H7 (cell line): ENCODE results near the gene CLSTN2. TPM values are rescaled to one million over a fixed set of nuclear protein-coding genes. Genes with fewer than 3 reads are reported as not detected.

Experiments used
- DNase-seq: peaks from one replicate; pipeline ENCODE4 v3.0.0; 2012
- H3K27me3 ChIP-seq: 2 replicates; pipeline ENCODE4 v1.6.0; 2011; ENCODE audit warnings: mild to moderate bottlenecking, low read length; ENCODE audit not compliant: control insufficient read depth, insufficient read depth
- H3K36me3 ChIP-seq: replicated peaks from 2 replicates; pipeline ENCODE4 v1.5.1; 2011; ENCODE audit warnings: low read length; ENCODE audit not compliant: control insufficient read depth, insufficient read depth
- H3K4me3 ChIP-seq: 2 replicates; pipeline ENCODE4 v1.5.1; 2011; ENCODE audit warnings: low read depth, mild to moderate bottlenecking, control low read depth, low read length, moderate library complexity; ENCODE audit not compliant: insufficient read depth
- total RNA-seq: library from RNA; depleted of rRNA; stranded (reverse); fragments of >200 nt; shearing (Covaris generic); gene quantifications from 2 replicates; pipeline ENCODE4 v1.2.3, GENCODE V29; 2014

CLSTN2 gene
- total RNA-seq, 1 experiment from 2014 or later: 0.10 TPM

DNA sequence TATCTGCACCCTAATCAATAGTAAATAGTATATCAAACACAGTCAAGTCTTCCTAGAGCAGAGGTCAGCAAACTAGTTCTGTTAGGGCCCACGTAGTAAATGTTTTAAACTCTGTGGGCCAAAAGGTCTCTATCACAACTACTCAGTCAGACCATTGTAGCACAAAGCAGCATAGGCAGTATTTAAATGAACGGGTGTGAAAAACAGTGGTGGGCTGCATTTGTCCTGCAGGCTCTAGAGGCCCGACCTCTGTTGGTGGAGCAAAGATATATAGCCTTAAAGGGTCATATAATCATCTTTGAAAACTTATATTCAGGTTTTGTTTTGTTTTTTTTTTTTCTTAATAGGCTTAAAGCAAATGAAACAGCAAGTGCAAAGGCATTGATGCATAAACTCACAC is 416.5 kb downstream of the CLSTN2 start:
- H3K4me3 ChIP-seq: no peak overlapping the region
- H3K27me3 ChIP-seq: no peaks in the 10 kb centered on the region
- peak; percentile 15 for DNase-seq
- H3K36me3 ChIP-seq: no peaks in the 10 kb centered on the region

DNA sequence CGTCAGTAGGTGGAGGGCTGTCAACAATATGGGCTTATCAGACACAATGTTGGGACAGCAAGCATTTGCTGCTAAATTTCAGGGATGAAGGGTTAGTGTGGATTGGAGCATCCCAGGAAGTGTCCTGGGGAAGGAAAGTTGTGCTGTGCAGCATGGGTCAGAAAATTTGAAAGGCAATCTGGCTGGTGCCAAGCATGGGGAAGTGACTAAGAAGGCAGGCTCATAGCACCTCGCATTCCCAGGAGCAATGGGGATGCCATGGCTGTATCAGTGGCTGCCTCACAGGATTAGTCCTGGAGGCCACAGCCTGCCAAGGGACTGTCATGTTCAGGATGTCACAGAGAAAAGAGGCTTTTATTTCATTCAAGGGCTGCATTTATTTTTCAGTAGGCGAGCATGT is 420.5 kb downstream of the CLSTN2 start:
- no peaks in the 10 kb centered on the region for H3K27me3 ChIP-seq
- no peak for DNase-seq
- no peaks in the 10 kb centered on the region for H3K36me3 ChIP-seq
- no peak overlapping the region for H3K4me3 ChIP-seq

DNA sequence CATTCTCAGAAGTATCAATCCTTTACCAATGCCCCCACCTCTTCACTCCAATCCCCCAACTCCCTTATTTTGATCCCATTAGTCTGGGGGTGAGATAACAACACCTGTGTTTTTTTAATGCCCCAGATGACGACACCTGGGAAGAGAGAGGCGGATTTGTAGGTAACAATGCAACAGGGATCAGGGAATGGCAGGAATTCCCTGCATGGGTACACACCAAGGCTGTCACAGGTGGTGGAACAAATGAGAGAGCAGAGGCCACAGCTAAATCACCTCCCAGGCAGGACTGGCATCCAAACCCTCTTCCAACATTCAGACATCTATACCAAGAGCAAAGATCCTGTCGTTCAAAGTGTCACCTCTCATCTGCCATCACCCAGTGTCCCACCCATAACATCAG is 423.7 kb downstream of the CLSTN2 start:
- no peaks in the 10 kb centered on the region for H3K27me3 ChIP-seq
- no peak for DNase-seq
- H3K4me3 ChIP-seq: no peak overlapping the region
- no peaks in the 10 kb centered on the region for H3K36me3 ChIP-seq

DNA sequence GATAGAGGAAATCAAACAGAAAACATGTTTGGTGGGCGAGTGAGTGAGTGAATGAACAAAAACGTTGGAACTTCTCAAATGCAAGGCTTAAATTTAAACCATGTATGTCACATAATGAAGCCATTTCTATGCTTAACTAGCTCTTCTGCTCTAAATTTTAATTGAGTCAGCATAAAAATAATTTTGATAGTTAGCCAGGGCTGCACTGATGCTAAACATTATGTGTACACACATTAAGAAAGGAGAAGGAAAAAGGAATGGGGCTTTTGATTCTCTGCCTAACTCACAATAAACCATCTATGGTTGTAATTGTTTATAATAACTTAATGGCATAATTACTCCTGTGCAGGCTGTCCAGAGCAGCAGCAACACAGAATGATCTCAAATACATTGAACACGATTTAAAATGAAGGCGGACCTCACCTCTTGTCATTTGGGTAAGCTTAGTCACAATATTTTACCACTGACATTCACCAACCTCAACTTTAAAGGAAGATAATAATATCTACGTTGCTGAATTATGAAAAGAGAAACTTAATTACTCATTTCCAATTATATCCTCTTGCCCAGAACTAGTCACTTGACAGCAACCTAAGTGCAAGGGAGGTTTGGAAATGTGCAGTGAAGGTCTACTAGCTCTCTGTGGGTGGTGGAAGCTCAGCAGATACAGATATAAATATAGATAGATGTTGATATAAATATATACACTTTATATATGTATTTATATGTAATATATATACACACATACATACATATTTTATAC is 424.4 kb downstream of the CLSTN2 start:
- no peak overlapping the region for H3K4me3 ChIP-seq
- no peaks in the 10 kb centered on the region for H3K27me3 ChIP-seq
- H3K36me3 ChIP-seq: no peaks in the 10 kb centered on the region
- DNase-seq: no peak

DNA sequence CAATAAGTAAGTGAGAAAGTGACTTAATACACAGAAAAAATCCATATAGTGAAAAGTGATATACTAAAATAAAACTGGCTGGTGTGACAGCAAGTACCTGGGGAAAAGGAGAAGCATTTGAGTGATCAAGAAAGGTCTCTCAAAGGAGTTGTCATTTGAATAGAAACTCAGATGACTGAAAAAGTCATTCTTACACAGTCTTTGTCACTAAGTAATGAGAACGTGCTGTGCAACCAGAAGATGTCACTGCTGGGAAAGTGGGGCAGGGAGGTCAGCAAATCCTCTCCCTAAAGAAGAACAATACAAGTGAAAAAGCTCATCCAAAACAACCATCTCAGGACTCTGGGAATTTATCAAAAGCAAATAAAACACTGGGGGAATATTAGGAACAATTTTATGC is 425.3 kb downstream of the CLSTN2 start:
- DNase-seq: peak; percentile 10
- Histone ChIP-seq H3K4me3 (no peak overlapping the region), H3K36me3 (no peaks in the 10 kb centered on the region), H3K27me3 (no peaks in the 10 kb centered on the region)

DNA sequence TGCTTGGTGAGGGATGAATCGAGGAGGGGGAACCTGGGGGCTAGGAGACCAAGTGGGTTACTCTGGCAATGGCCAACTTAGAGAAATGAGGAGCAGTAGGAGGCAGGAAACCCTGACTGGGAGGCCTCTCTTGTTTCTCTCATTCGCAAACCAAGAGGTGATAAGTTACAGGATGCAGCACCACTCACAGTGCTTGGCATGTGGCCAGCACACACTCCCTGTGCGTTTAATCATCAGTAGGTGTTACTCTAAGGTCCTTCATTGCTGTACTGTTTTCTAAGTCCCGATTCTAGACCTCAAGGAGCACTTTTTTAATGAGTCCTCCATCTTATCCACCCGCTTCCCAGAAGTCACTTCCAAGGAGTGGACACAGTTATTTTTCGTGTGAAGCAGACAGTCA is 428.8 kb downstream of the CLSTN2 start:
- Histone ChIP-seq H3K36me3 (no peaks in the 10 kb centered on the region), H3K4me3 (no peak overlapping the region), H3K27me3 (no peaks in the 10 kb centered on the region)
- DNase-seq: no peak

DNA sequence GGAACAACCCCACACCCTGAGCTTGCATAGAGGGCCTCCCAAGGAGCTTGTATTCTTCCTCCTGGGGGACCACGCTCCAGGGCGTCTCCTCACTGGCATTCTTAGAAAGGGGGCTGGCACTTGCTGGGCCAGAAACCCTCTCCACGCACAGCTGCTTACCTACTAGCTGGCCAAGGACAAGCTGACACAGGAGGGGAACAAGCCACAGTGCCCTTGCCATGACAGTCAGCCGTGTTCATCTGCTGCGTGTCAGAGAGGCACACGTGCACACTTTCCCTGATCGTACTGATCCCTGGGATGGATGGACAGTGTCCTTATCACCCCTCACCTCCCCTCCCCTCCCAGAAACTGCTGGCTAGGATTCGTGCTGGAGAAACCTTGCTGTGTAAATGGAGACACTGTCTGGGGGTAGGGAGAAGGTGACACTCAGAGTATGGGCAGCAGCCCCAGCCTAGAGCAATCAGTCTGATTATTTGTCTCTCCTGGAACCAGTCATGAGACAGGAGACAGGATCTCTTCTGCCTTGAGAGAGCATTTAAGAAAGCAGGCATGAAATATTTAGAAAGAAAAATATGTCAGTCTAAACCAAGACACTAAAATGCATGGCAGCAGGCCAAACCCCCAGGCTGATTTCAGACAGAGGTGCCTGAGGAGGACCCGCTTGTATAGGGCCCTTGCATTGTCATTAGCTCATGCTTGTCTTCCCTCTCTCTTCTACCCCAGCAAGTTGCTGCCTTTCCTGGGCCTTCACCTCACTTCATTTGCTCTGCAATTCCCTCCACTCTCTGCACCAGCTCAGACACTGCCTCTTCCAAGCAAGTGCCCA is 431.1 kb downstream of the CLSTN2 start:
- Histone ChIP-seq H3K27me3 (no peaks in the 10 kb centered on the region), H3K36me3 (no peaks in the 10 kb centered on the region), H3K4me3 (no peak overlapping the region)
- DNase-seq: no peak

DNA sequence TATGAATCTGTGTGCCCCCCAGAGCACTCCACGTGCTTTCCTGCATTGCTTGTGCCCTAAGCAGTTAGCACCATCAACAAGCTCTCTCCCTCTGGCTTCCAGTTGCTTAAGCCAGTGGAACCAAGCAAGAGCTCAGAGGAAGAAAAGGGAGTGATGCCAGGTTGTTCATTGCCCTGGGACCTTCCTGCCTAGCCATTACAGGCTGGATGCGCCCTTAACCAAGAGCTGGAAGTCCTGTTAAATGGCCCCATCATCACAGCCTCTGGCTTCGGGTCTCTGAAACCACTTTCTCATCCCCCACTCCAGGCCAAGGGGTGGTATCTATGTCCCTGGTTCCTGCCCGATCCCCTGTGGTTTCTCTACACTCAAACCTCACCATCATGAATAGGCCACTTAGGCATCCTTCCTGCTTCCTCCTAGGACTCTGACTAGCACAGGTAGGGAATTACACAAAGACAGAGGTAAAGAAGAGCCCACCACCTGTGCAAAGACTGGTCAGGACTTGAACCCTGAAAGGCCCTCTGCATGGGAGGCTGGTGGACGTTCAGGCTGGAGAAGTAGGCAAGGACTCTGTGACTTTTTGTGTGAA is 433.3 kb downstream of the CLSTN2 start:
- DNase-seq: no peak
- H3K36me3 ChIP-seq: no peaks in the 10 kb centered on the region

DNA sequence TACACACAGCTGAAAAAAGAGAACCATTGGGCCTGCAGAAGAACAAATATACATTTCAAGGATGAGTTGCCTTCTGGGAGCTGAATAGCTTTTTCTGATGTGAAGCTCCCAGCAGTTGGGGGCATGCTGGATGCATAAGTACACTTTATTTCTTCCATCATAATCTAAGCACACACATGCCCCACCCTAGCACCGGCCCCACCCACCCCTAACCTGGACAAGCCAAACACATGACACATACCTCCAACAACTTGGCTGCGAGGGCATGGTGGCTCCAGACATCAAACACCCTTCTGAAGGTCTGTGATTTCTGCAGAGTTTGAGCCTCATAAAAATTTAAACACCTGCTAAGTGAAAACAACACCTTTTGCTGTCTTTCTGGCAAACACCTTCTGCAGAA is 435.7 kb downstream of the CLSTN2 start:
- DNase-seq: no peak
- Histone ChIP-seq H3K36me3 (no peaks in the 10 kb centered on the region), H3K4me3 (no peak overlapping the region), H3K27me3 (no peaks in the 10 kb centered on the region)

More for the DNA sequence above, 433.3 kb downstream of the CLSTN2 start:
- Histone ChIP-seq H3K4me3 (no peak overlapping the region), H3K27me3 (no peaks in the 10 kb centered on the region)

DNA sequence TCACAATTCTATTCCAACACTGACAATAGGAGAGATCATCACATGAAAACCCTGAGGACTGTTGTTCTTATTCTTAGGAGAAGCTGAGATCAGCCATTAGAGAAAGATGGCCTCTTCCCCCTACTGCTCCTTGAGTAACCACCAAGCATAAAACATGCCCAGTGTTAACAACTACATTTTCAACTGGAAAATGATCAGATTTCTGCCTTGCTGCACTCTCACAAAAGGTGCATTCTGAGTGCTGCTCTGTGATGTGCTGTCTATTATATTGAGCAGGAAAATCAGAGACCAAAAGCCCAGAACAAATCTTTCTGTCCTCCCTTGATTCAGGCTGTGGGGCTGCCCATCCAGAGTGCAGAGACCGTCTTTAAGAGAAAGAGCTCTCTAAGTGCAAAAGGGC is 438.2 kb downstream of the CLSTN2 start:
- no peaks in the 10 kb centered on the region for H3K27me3 ChIP-seq
- H3K36me3 ChIP-seq: no peaks in the 10 kb centered on the region
- DNase-seq: no peak
- no peak overlapping the region for H3K4me3 ChIP-seq

DNA sequence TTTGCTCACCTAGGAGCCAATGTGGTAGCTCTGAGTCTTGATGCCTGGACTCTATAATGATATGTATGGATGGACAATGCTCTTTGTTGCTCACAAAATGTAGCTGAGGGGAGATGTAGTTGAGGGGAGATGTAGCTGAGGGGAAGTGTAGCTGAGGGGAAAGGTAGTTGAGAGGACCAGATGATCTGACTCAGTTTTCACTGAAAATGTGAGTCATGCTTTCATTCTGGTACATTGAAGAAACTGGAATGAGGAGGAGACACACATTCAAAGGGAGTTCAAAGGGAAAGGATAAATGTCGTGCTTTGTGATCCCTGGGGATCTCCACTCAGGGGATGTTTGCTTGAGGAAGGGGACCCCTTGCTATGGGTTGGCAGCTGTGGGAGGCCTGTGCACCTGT is 440.0 kb downstream of the CLSTN2 start:
- H3K27me3 ChIP-seq: no peaks in the 10 kb centered on the region
- DNase-seq: no peak
- H3K36me3 ChIP-seq: no peaks in the 10 kb centered on the region
- no peak overlapping the region for H3K4me3 ChIP-seq

DNA sequence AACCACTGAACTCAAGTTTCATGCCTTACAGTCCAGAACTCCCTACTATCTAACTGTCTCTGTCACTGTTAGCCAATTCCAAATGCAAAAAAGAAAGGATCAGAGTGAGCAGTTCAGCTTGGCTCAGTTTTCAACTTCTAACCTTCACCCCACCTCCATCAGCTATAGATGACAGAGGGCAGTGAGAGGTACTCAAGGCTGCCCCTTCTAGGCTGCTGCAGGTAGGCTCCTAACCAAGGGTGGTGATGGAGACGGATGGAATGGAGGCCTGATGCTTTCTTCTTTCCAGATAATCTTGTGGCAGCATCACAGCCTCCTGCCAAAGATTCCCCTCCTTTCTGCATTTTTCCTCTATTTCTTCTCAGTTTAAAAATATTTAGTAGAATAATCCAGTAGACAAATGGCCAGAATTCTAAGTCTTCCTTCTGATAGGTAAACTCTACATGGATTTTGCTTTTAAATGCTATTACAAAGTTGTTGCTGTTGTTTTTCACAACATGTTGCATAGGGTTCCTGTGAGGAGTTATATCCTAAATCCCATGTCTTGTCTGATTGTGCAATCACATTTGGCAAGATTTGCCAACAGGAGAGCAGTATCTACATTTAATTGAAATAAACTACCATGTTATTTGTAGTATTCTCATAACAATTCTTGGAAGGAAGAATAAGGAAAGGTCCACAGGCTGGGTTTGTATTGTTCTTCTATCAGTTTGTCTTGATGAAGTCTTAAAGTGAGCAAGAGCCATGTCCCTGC is 441.3 kb downstream of the CLSTN2 start:
- Histone ChIP-seq H3K27me3 (no peaks in the 10 kb centered on the region), H3K36me3 (no peaks in the 10 kb centered on the region), H3K4me3 (no peak overlapping the region)
- peak; percentile 10 for DNase-seq

DNA sequence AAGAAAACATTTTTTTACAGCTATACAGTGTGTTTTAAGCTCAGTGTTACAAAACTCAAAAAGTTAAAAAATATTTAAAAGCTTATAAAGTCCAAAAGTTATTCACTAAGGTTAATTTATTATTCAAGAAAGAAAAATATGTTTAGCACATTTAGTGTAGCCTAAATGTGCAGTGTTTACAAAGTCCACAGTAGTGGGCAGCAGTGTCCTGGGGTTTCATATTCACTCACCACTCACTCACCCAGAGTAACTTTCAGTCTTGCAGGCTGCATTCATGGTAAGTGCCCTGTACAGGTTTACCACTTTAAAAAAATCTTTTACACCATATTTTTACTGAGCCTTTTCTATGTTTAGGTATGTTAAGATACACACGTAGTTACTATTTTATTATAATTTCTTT is 442.7 kb downstream of the CLSTN2 start:
- Histone ChIP-seq H3K36me3 (no peaks in the 10 kb centered on the region), H3K4me3 (no peak overlapping the region), H3K27me3 (no peaks in the 10 kb centered on the region)
- DNase-seq: no peak

DNA sequence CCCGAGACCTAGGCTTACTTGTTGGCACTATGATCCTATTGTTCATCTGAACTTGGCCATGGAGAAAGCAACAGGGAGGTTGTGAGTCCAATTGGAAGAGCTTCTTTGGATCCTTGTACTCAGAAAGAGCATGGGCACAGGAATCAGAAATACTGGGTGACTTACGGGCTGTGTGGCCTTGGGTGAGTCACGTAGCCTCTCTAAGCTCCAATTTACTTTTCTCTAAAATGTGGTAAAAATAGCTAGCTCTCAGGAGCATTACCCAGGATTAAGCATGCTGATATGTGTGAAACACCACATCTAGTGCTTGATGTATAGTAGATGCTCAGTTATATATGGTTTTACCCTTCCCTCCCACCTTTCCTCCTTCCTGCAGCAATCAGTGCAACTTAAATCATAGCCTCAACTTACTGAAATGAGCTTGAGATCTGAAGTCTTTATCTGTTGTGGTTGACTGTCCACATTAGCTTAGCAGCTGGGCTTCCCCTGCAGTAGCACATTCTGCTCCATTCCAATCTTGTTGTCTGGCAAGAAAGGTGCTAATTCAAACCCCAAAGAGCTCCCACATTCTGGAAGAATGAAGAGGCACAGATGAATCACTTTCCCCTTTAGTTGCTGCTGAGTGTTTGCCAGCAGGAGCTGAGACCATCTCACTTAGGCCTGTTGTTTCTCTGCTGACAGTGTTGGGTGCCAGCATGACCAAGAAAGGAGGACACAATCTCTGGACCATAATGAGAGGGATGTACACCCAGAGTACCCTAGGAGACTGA is 443.8 kb downstream of the CLSTN2 start:
- no peaks in the 10 kb centered on the region for H3K36me3 ChIP-seq
- no peak for DNase-seq
- no peaks in the 10 kb centered on the region for H3K27me3 ChIP-seq
- no peak overlapping the region for H3K4me3 ChIP-seq
